K562 (cell line): ENCODE results near the gene HNRNPK. TPM values are rescaled to one million over a fixed set of nuclear protein-coding genes. Genes with fewer than 3 reads are reported as not detected.
A peak's percentile ranks its signal among the peaks of the same experiment; 100 is the strongest.

Source experiments
- CEBPB ChIP-seq: fragments of 450-650 bp; IDR thresholded peaks from 2 replicates; pipeline ENCODE4 v1.6.1; 2016; ENCODE audit warnings: missing genetic modification characterization, missing compliant biosample characterization
- CLOCK ChIP-seq: fragments of 250-450 bp; sonication (Bioruptor Pico); IDR thresholded peaks from 2 replicates; pipeline ENCODE4 v1.4.0; 2020; ENCODE audit warnings: mild to moderate bottlenecking, moderate library complexity, borderline replicate concordance
- E2F3 ChIP-seq: fragments of 250-450 bp; sonication (Bioruptor Pico); IDR thresholded peaks from 2 replicates; pipeline ENCODE4 v1.4.0; 2020; ENCODE audit warnings: mild to moderate bottlenecking
- KDM1A ChIP-seq, 2 experiments: fragments of 450-650 bp; IDR thresholded peaks; 2 replicates each; pipeline ENCODE4 v1.6.1; 2016; ENCODE audit warnings: mild to moderate bottlenecking in 2 of 2
- KLF6 ChIP-seq: fragments of 250-450 bp; sonication (Bioruptor Pico); IDR thresholded peaks from 2 replicates; pipeline ENCODE4 v1.4.0; 2020; ENCODE audit warnings: mild to moderate bottlenecking, moderate library complexity, borderline replicate concordance
- MBD1 ChIP-seq: fragments of 250-450 bp; sonication (Bioruptor Pico); IDR thresholded peaks from 2 replicates; pipeline ENCODE4 v1.8.0; 2022; ENCODE audit warnings: inconsistent platforms
- NR2F6 ChIP-seq: fragments of 450-650 bp; formaldehyde crosslinking; IDR thresholded peaks from 2 replicates; pipeline ENCODE4 v1.4.0; 2020; ENCODE audit warnings: mild to moderate bottlenecking
- RBM25 ChIP-seq: fragments of 200-400 bp; formaldehyde crosslinking; IDR thresholded peaks from 2 replicates; pipeline ENCODE4 v1.6.1; 2018; ENCODE audit warnings: low read length, low read depth, moderate library complexity; ENCODE audit not compliant: severe bottlenecking
- SNIP1 ChIP-seq: fragments of 450-650 bp; IDR thresholded peaks from 2 replicates; pipeline ENCODE4 v1.7.1; 2017; ENCODE audit warnings: low read depth, mild to moderate bottlenecking
- SUPT5H ChIP-seq: fragments of 450-650 bp; IDR thresholded peaks from 2 replicates; pipeline ENCODE4 v1.6.1; 2016
- TCFL5 ChIP-seq: fragments of 250-450 bp; sonication (Bioruptor Pico); conservative IDR thresholded peaks from 2 replicates; pipeline ENCODE4 v1.6.1; 2021; ENCODE audit warnings: mild to moderate bottlenecking, moderate library complexity, matching md5 sums
- ZNF384 ChIP-seq: IDR thresholded peaks from 2 replicates; pipeline ENCODE4 v1.6.1; 2012; ENCODE audit warnings: low read depth, low read length, improper control_type of control experiment
- ZNF699 ChIP-seq: fragments of 250-450 bp; sonication (Bioruptor Pico); IDR thresholded peaks from 2 replicates; pipeline ENCODE4 v1.8.0; 2021; ENCODE audit warnings: mild to moderate bottlenecking, moderate library complexity; ENCODE audit not compliant: insufficient replicate concordance
- ZNF76 ChIP-seq: fragments of 250-450 bp; sonication (Bioruptor Pico); IDR thresholded peaks from 2 replicates; pipeline ENCODE4 v1.4.0; 2020; ENCODE audit warnings: mild to moderate bottlenecking, moderate library complexity, borderline replicate concordance
- ZNF77 ChIP-seq: fragments of 250-450 bp; sonication (Bioruptor Pico); IDR thresholded peaks from 2 replicates; pipeline ENCODE4 v1.5.0; 2020
- polyA plus RNA-seq, 8 experiments: library from polyadenylated mRNA; depleted of rRNA in 4 of 8; stranded (reverse) in 5 of 8; unstranded in 3 of 8; fragments of >200 nt; fragmentation: Nextera tagmentation in 2 of 8; fragmentation: Illumina TruSeq in 1 of 8; extraction: Ambion mirVana in 2 of 8; extraction: Trizol in 1 of 8; gene quantifications; 2 replicates each; pipeline versions ENCODE4 v1.2.1 to v1.2.3, GENCODE V29; 2011 to 2014; ENCODE audit warnings: inconsistent platforms in 1 of 8, missing spikeins in 1 of 8
- total RNA-seq, 7 experiments: library from RNA; depleted of rRNA in 6 of 7; stranded (reverse); fragments of >200 nt in 6 of 7; fragmentation: Illumina TruSeq in 2 of 7; extraction: Trizol in 2 of 7; gene quantifications; 2 replicates each; pipeline versions ENCODE4 v1.2.1 to v1.2.3, GENCODE V29; 2011 to 2021; ENCODE audit warnings: low replicate concordance in 1 of 7
- TF ChIP-seq, protein P1 (sequence below): fragments of 450-650 bp; formaldehyde crosslinking; conservative IDR thresholded peaks from 2 replicates; pipeline ENCODE4 v1.4.0; 2022; ENCODE audit warnings: mild to moderate bottlenecking, missing genetic modification characterization
- TF ChIP-seq, protein P2 (sequence below): sonication (generic); IDR thresholded peaks from 2 replicates; pipeline ENCODE4 v1.6.1; 2016
- TF ChIP-seq, protein P3 (sequence below): fragments of 150-350 bp; IDR thresholded peaks from 2 replicates; pipeline ENCODE4 v1.6.1; 2014; ENCODE audit warnings: low read depth, mild to moderate bottlenecking, low read length, borderline replicate concordance

The HNRNPK gene
- total and polyA plus RNA-seq, 9 of the 15 experiments (the other 6 are each of a cell fraction or from before 2014, with no cell fraction given): 224 to 883 (median 618) TPM

GRCh38 chr9:83965350-83966208 is 14.4 kb downstream of the HNRNPK start (continued):
- TF ChIP-seq SNIP1 (no peak), NR2F6 (CRISPR knock-in tag) (0 out of 2 replicates have a peak, but pooled peaks have one; percentile 53), CEBPB (tag) (peak; percentile 50; the same call in 1 of the 2 replicates), ZNF699 (CRISPR knock-in tag) (no peak), ZNF77 (CRISPR knock-in tag) (no peak), MBD1 (CRISPR knock-in tag) (no peak), RBM25 (no peak), CLOCK (CRISPR knock-in tag) (no peak), TCFL5 (CRISPR knock-in tag) (no peak), E2F3 (CRISPR knock-in tag) (no peak), KLF6 (CRISPR knock-in tag) (no peak), SUPT5H (peak; percentile 79), ZNF76 (no peak), KDM1A (IDR thresholded peaks at IDR 0.05) (no peak), ZNF384 (no peak)
- TF ChIP-seq, protein P1, sequence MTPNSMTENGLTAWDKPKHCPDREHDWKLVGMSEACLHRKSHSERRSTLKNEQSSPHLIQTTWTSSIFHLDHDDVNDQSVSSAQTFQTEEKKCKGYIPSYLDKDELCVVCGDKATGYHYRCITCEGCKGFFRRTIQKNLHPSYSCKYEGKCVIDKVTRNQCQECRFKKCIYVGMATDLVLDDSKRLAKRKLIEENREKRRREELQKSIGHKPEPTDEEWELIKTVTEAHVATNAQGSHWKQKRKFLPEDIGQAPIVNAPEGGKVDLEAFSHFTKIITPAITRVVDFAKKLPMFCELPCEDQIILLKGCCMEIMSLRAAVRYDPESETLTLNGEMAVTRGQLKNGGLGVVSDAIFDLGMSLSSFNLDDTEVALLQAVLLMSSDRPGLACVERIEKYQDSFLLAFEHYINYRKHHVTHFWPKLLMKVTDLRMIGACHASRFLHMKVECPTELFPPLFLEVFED (CRISPR knock-in tag): peak; percentile 77
- TF ChIP-seq, protein P2, sequence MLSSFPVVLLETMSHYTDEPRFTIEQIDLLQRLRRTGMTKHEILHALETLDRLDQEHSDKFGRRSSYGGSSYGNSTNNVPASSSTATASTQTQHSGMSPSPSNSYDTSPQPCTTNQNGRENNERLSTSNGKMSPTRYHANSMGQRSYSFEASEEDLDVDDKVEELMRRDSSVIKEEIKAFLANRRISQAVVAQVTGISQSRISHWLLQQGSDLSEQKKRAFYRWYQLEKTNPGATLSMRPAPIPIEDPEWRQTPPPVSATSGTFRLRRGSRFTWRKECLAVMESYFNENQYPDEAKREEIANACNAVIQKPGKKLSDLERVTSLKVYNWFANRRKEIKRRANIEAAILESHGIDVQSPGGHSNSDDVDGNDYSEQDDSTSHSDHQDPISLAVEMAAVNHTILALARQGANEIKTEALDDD: no peak
- TF ChIP-seq, protein P3, sequence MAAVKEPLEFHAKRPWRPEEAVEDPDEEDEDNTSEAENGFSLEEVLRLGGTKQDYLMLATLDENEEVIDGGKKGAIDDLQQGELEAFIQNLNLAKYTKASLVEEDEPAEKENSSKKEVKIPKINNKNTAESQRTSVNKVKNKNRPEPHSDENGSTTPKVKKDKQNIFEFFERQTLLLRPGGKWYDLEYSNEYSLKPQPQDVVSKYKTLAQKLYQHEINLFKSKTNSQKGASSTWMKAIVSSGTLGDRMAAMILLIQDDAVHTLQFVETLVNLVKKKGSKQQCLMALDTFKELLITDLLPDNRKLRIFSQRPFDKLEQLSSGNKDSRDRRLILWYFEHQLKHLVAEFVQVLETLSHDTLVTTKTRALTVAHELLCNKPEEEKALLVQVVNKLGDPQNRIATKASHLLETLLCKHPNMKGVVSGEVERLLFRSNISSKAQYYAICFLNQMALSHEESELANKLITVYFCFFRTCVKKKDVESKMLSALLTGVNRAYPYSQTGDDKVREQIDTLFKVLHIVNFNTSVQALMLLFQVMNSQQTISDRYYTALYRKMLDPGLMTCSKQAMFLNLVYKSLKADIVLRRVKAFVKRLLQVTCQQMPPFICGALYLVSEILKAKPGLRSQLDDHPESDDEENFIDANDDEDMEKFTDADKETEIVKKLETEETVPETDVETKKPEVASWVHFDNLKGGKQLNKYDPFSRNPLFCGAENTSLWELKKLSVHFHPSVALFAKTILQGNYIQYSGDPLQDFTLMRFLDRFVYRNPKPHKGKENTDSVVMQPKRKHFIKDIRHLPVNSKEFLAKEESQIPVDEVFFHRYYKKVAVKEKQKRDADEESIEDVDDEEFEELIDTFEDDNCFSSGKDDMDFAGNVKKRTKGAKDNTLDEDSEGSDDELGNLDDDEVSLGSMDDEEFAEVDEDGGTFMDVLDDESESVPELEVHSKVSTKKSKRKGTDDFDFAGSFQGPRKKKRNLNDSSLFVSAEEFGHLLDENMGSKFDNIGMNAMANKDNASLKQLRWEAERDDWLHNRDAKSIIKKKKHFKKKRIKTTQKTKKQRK: no peak
